ENCODE results near the gene DOCK9.

The DOCK9 gene

DNA sequence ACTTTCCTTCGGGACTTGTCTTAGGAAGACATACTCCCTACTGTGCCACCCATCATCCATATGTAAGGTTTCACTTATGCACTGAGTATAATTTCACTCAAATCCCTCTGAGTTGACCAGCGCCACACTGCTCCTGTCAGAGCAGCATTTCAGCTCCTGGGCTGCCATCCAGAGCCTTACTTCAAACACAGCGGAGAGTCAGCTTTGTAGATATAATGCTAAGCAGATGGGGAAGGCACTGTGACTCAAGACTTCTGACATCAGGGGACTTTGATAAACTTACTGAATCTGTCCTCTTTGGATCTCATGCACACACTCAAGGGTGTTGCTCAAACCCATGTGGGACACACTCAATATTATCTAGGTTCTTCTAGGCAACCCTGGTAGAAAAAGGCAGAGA is 34.9 kb downstream of the DOCK9 start:
- DNase-seq (ENCODE audit: low read depth in 2 of 2) = peak in 1 of 2 donors; percentile 13
- no peak for TF ChIP-seq CTCF (IDR thresholded peaks at IDR 0.05; ENCODE audit: low read depth, low read length)
- no peak overlapping the region for H3K4me3 ChIP-seq (replicated peaks in 1 of 2; ENCODE audit: low read depth in 2 of 2, low read length in 2 of 2)

- no peak for TF ChIP-seq CTCF (IDR thresholded peaks at IDR 0.05; ENCODE audit: low read depth, low read length)
- DNase-seq (ENCODE audit: low read depth in 2 of 2) = no peak
- H3K4me3 ChIP-seq (replicated peaks in 1 of 2; ENCODE audit: low read depth in 2 of 2, low read length in 2 of 2) = no peak overlapping the region
These were observed 35.4 kb downstream of the DOCK9 start for GRCh38 chr13:98942485-98942884.

DNA sequence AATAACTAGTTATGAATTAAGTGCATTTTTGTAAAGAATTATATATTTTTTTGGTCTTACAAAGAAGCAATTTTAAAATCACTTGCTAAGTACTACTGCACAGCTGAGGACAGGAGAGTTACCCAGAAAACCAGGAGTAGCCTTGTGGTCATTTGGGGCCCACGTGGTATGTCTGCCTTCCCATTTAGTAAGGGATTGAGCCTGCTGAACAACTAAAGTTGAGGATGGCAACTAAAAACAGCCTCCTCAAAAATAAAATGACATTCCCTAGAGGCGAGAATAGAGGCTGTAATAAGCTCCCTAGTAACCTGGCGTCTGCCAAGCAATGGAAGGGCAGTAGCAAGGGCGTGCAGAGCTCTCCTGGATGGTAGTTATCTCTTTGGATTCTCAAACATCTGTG is 36.3 kb downstream of the DOCK9 start:
- TF ChIP-seq CTCF (IDR thresholded peaks at IDR 0.05; ENCODE audit: low read depth, low read length) = no peak
- DNase-seq (ENCODE audit: low read depth in 2 of 2) = no peak
- no peak overlapping the region for H3K4me3 ChIP-seq (replicated peaks in 1 of 2; ENCODE audit: low read depth in 2 of 2, low read length in 2 of 2)

DNA sequence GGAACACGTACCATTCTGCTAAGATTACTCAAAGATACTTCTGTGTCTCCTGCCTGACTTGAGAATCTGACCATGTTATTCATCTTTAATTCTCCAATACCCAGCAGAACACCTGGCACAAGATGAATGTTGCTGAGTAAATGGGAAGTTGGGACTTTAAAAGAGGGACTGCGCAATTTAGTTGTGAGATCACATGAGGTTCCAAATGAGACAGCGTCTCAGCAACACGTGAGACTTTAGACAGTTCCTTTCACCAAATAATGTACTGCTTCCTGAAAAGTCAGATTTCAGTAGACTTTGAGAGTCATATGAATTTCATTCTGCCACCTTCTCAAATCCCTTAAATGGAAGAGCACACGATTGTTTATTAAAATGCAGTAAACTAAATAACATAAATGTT is 36.7 kb downstream of the DOCK9 start:
- no peak for DNase-seq (ENCODE audit: low read depth in 2 of 2)
- no peak overlapping the region for H3K4me3 ChIP-seq (replicated peaks in 1 of 2; ENCODE audit: low read depth in 2 of 2, low read length in 2 of 2)
- no peak for TF ChIP-seq CTCF (IDR thresholded peaks at IDR 0.05; ENCODE audit: low read depth, low read length)

DNA sequence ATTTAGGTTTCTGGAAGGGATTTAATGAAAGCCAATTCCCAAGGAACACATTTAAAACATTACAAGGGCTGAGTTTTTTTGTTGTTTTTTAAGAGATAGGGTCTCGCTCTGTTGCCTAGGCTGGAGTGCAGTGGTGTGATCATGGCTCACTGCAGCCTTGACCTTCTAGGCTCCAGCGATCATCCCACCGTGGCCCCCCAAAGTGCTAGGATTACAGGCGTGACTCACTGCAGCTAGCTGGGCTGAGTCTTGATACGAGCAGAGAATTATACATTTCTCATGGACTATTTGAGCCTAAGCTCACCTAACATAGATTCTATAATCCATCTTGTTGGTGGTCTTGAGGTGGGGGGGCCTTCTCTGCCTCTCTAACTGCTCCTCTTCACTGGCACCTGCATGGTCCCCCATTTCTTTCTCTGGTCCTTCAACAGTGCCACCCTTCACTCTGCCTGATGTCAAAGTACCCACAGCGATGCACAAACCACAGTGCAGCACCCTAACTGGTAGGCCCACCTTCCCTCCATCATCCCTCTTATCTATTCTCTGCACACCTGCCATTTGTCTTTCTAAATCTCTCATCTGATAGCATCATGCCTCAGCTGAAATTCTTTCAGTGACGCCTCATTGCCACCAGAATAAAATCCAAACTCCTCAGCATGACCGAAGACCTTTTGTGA is 37.4 kb downstream of the DOCK9 start:
- TF ChIP-seq CTCF (IDR thresholded peaks at IDR 0.05; ENCODE audit: low read depth, low read length) = no peak
- no peak overlapping the region for H3K4me3 ChIP-seq (replicated peaks in 1 of 2; ENCODE audit: low read depth in 2 of 2, low read length in 2 of 2)

GRCh38 chr13:98939660-98940191 is 38.1 kb downstream of the DOCK9 start:
- TF ChIP-seq CTCF (IDR thresholded peaks at IDR 0.05; ENCODE audit: low read depth, low read length) = no peak

More for the DNA sequence above, 37.4 kb downstream of the DOCK9 start:
- no peak for DNase-seq (ENCODE audit: low read depth in 2 of 2)

GRCh38 chr13:98938801-98939200 is 39.1 kb downstream of the DOCK9 start:
- H3K4me3 ChIP-seq (replicated peaks in 1 of 2; ENCODE audit: low read depth in 2 of 2, low read length in 2 of 2) = no peak overlapping the region
- DNase-seq (ENCODE audit: low read depth in 2 of 2) = no peak
- TF ChIP-seq CTCF (IDR thresholded peaks at IDR 0.05; ENCODE audit: low read depth, low read length) = no peak

More at GRCh38 chr13:98939660-98940191, 38.1 kb downstream of the DOCK9 start:
- peak in 1 of 2 donors; percentile 59 for DNase-seq (ENCODE audit: low read depth in 2 of 2)
- H3K4me3 ChIP-seq (replicated peaks in 1 of 2; ENCODE audit: low read depth in 2 of 2, low read length in 2 of 2) = no peak overlapping the region
